Endothelial cell of umbilical vein (primary cell): ENCODE results near the gene MRPS6. TPM values are rescaled to one million over a fixed set of nuclear protein-coding genes. Genes with fewer than 3 reads are reported as not detected.

ENCODE experiments used
- BruUV-seq: library from RNA; stranded (reverse); fragments of 400-500 nt; replicated peaks from 2 replicates; lab custom pipeline; 2021; lab: Mats Ljungman, UMichigan
- CTCF ChIA-PET: fragments of 300-600, 350-600 bp; sonication (Branson Sonifier 250); formaldehyde crosslinking; loops from one replicate; lab custom pipeline; 2021; ENCODE audit warnings: antibody characterized with exemption, inconsistent platforms; lab: Charles Lee
- POLR2A ChIA-PET: fragments of 300-600, 350-600 bp; sonication (Branson Sonifier 250); formaldehyde crosslinking; loops from one replicate; lab custom pipeline; 2021; ENCODE audit warnings: antibody characterized with exemption, inconsistent platforms; lab: Charles Lee
- DNase-seq: peaks from one replicate; pipeline ENCODE4 v3.0.0-alpha.2; 2011; ENCODE audit warnings: low read depth, low spot score
- FAIRE-seq: peaks from 2 replicates; lab custom pipeline; 2011; peaks lifted over from hg19 to GRCh38; lab: Jason Lieb, UNC
- H2AFZ ChIP-seq: 2 replicates; pipeline ENCODE4 v1.6.0; 2012; ENCODE audit warnings: low read depth, low read length, control low read depth, inconsistent platforms
- H3K27ac ChIP-seq: 2 replicates; pipeline ENCODE4 v1.5.1; 2011; ENCODE audit warnings: low read depth, mild to moderate bottlenecking, control low read depth, low read length, moderate library complexity; ENCODE audit not compliant: insufficient read depth
- H3K27me3 ChIP-seq, 2 experiments: 2 replicates each; pipeline versions ENCODE4 v1.6.0 to v1.6.1; 2011; ENCODE audit warnings: low read length in 2 of 2, mixed read lengths in 1 of 2; ENCODE audit not compliant: control insufficient read depth in 2 of 2, insufficient read depth in 2 of 2
- H3K36me3 ChIP-seq, 2 experiments: 2 replicates in 1 of 2; 3 replicates in 1 of 2; pipeline ENCODE4 v1.5.1; 2011; ENCODE audit warnings: low read length in 2 of 2, mild to moderate bottlenecking in 1 of 2, moderate library complexity in 1 of 2; ENCODE audit not compliant: control insufficient read depth in 2 of 2, insufficient read depth in 2 of 2; ENCODE audit errors: extremely low read depth in 1 of 2
- H3K4me1 ChIP-seq: 3 replicates; pipeline ENCODE4 v1.5.1; 2011; ENCODE audit warnings: mild to moderate bottlenecking, low read length; ENCODE audit not compliant: control insufficient read depth, insufficient read depth; ENCODE audit errors: extremely low read depth
- H3K4me2 ChIP-seq: 2 replicates; pipeline ENCODE4 v1.6.1; 2011; ENCODE audit warnings: low read length, control low read depth, mixed read lengths; ENCODE audit not compliant: insufficient read depth
- H3K4me3 ChIP-seq, 3 experiments: fragments of 200-600 bp in 1 of 3; sonication (generic), shearing (Covaris generic) in 1 of 3; replicated peaks in 1 of 3; 2 replicates each; pipeline ENCODE4 v1.5.1; 2011 to 2016; ENCODE audit warnings: control low read depth in 3 of 3, low read length in 3 of 3, mild to moderate bottlenecking in 2 of 3, inconsistent platforms in 1 of 3, low read depth in 1 of 3, moderate library complexity in 1 of 3; ENCODE audit not compliant: insufficient read depth in 1 of 3
- H3K79me2 ChIP-seq: 2 replicates; pipeline ENCODE4 v1.6.0; 2012; ENCODE audit warnings: low read length, inconsistent platforms; ENCODE audit not compliant: control insufficient read depth, insufficient read depth
- H3K9ac ChIP-seq: replicated peaks from 2 replicates; pipeline ENCODE3; 2011; ENCODE audit warnings: low read length, control low read depth; ENCODE audit not compliant: insufficient read depth; ENCODE audit errors: extremely low read depth
- H3K9me1 ChIP-seq: replicated peaks from 3 replicates; pipeline ENCODE4 v1.6.0; 2011; ENCODE audit warnings: mild to moderate bottlenecking, low read length; ENCODE audit not compliant: control insufficient read depth, insufficient read depth; ENCODE audit errors: extremely low read depth
- H3K9me3 ChIP-seq: replicated peaks from 2 replicates; pipeline ENCODE4 v1.5.1; 2012; ENCODE audit warnings: low read length, inconsistent platforms; ENCODE audit not compliant: control insufficient read depth, insufficient read depth
- H4K20me1 ChIP-seq: replicated peaks from 2 replicates; pipeline ENCODE3; 2011; ENCODE audit warnings: mild to moderate bottlenecking, low read length; ENCODE audit not compliant: control insufficient read depth, insufficient read depth; ENCODE audit errors: extremely low read depth
- EZH2 ChIP-seq: IDR thresholded peaks from 2 replicates; pipeline ENCODE4 v1.6.1; 2012; ENCODE audit warnings: borderline replicate concordance, low read depth, mild to moderate bottlenecking, moderate library complexity, low read length, inconsistent platforms; ENCODE audit not compliant: severe bottlenecking
- FOS ChIP-seq: IDR thresholded peaks from 2 replicates; pipeline ENCODE4 v1.6.1; 2011; ENCODE audit warnings: mild to moderate bottlenecking, low read length, moderate library complexity, borderline replicate concordance; ENCODE audit not compliant: insufficient read depth
- GATA2 ChIP-seq: IDR thresholded peaks from 2 replicates; pipeline ENCODE4 v1.7.0; 2011; ENCODE audit warnings: low read depth, mild to moderate bottlenecking, moderate library complexity, mixed read lengths, low read length; ENCODE audit not compliant: insufficient read length, insufficient read depth
- JUN ChIP-seq: IDR thresholded peaks from 2 replicates; pipeline ENCODE4 v1.6.1; 2011; ENCODE audit warnings: borderline replicate concordance, low read depth; ENCODE audit not compliant: insufficient read length, insufficient read depth
- MAX ChIP-seq: IDR thresholded peaks from 2 replicates; pipeline ENCODE4 v1.6.1; 2011; ENCODE audit not compliant: insufficient read depth, insufficient read length
- MYC ChIP-seq: IDR thresholded peaks from one replicate; pipeline ENCODE4 v1.6.1; 2011; ENCODE audit warnings: mild to moderate bottlenecking, low read depth, low read length
- POLR2A ChIP-seq: IDR thresholded peaks from 2 replicates; pipeline ENCODE4 v1.6.1; 2012; ENCODE audit warnings: low read depth, mild to moderate bottlenecking, control low read depth, low read length
- POLR2AphosphoS5 ChIP-seq: IDR thresholded peaks from 2 replicates; pipeline ENCODE4 v1.6.1; 2012; ENCODE audit warnings: low read depth, mild to moderate bottlenecking, control low read depth, low read length, moderate library complexity; ENCODE audit not compliant: insufficient read depth
- dilution Hi-C: fragments of 300-500 bp; cut with MboI; formaldehyde crosslinking; loops from one replicate; pipeline ENCODE4 v1.15.0; 2019; ENCODE audit warnings: low sequenced_read_pairs; ENCODE audit not compliant: extremely low pct_ligation_motif_present
- intact Hi-C: fragments of 100-400 bp; cut with micrococcal nuclease; formaldehyde crosslinking; loops from one replicate; pipeline ENCODE4 v1.10.0; 2022
- polyA plus RNA-seq, 4 experiments: library from polyadenylated mRNA; depleted of rRNA in 3 of 4; stranded (reverse) in 3 of 4; unstranded in 1 of 4; fragments of >200 nt; gene quantifications; 2 replicates each; pipeline versions ENCODE4 v1.2.1 to v1.2.3, GENCODE V29; 2011 to 2012; ENCODE audit warnings: missing spikeins in 1 of 4
- total RNA-seq: library from RNA; stranded (reverse); gene quantifications from 2 replicates; pipeline ENCODE4 v1.2.3, GENCODE V29; 2021
- TF ChIP-seq, protein P1 (sequence below), 2 donors: IDR thresholded peaks; 1 replicate in 1 of 2; 2 replicates in 1 of 2; pipeline ENCODE4 v1.5.1; 2011; ENCODE audit warnings: low read length in 2 of 2, mild to moderate bottlenecking in 2 of 2, moderate library complexity in 2 of 2, control low read depth in 1 of 2, inconsistent platforms in 1 of 2, low read depth in 1 of 2; ENCODE audit not compliant: insufficient read depth in 1 of 2; ENCODE audit errors: extremely low read depth in 1 of 2

MRPS6 gene
- total and polyA plus RNA-seq, 2 donors (not counting 3 experiments of a cell fraction or from before 2014, with no cell fraction given), result 19.8 to 37.2 TPM

GRCh38 chr21:34029743-34030528, 43.4 kb upstream of the MRPS6 start:
- no peak overlapping the region for H3K4me3 ChIP-seq
- POLR2A ChIA-PET, result no interaction called here
- FAIRE-seq, result peak; percentile 82

DNA sequence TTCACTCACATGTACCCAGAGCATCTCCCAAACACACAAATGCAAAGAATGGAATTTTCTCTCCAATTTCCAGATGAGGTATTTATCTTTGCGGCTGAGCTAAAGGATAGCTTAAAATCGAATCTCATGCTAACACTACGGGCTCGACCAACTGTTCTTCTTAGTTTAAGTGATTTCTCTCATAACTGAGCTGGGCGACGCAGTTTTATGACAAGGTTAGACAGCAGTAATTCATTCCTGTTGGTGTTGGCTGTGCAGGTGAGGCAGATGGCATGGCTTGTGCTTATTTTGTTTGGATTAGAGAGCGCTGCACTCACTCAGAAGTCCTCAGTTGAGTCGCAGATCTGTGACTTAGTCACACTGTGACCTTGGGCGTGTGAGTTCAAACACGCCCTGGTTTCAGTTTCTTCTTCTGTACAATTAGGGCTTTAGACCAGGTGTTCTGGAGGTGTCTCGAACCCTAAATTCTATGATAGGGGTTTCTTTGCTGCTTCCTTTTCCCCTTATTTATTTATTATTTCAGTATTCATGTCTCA, 41.5 kb upstream of the MRPS6 start:
- no TSS peak for BruUV-seq
- dilution Hi-C loops, result no loop called here
- H3K9me1 ChIP-seq, result no peaks in the 10 kb centered on the region

More at GRCh38 chr21:34029743-34030528, 43.4 kb upstream of the MRPS6 start:
- Histone ChIP-seq H3K9me1 (no peaks in the 10 kb centered on the region), H3K4me1 (no peaks in the 10 kb centered on the region), H3K36me3 (no peaks in the 10 kb centered on the region), H3K9ac (no peak overlapping the region), H4K20me1 (no peaks in the 10 kb centered on the region), H3K27me3 (peaks cover 0 to 4% of the 10 kb centered on the region in 2 experiments), H3K4me2 (no peak overlapping the region), H3K9me3 (no peaks in the 10 kb centered on the region), H2AFZ (peak overlapping the region; percentile 3), H3K27ac (no peak overlapping the region), H3K79me2 (no peaks in the 10 kb centered on the region)
- dilution Hi-C loops, result no loop called here
- CTCF ChIA-PET, result interaction anchor here (0.9 to 1.0 kb wide), 2 partner anchors 106 to 172 kb away, joined by 3 to 4 read pairs (median 4); no protein-coding TSS in a partner anchor
- BruUV-seq, result no TSS peak
- DNase-seq, result peak; percentile 85
- TF ChIP-seq FOS, result no peak
- TF ChIP-seq POLR2AphosphoS5, result no peak
- peak; percentile 81 for TF ChIP-seq MAX
- intact Hi-C loops, result loop anchor here (1.0 kb wide), 1 partner anchor 43 kb away; the partner anchor contains the start of genes MRPS6 and SLC5A3

More for the DNA sequence above, 41.5 kb upstream of the MRPS6 start:
- ChIA-PET CTCF (interaction anchor here (1.0 to 3.7 kb wide), 4 partner anchors 14 to 108 kb away, joined by 3 to 9 read pairs (median 4); no protein-coding TSS in a partner anchor), POLR2A (no interaction called here)
- H4K20me1 ChIP-seq, result no peaks in the 10 kb centered on the region
- no peaks in the 10 kb centered on the region for H3K79me2 ChIP-seq
- intact Hi-C loops, result no loop called here
- H3K4me1 ChIP-seq, result no peaks in the 10 kb centered on the region
- FAIRE-seq (no peak), DNase-seq (no peak)
- no peak overlapping the region for H3K27ac ChIP-seq
- no peak overlapping the region for H3K4me3 ChIP-seq
- no peak overlapping the region for H3K4me2 ChIP-seq
- H3K9ac ChIP-seq, result no peak overlapping the region
- H3K27me3 ChIP-seq, result peaks cover 2% of the 10 kb centered on the region in 2 experiments
- TF ChIP-seq FOS, result no peak
- TF ChIP-seq MAX, result no peak
- TF ChIP-seq MYC, result no peak
- no peak for TF ChIP-seq POLR2A
- TF ChIP-seq JUN, result no peak
- no peak for TF ChIP-seq GATA2
- no peak for TF ChIP-seq EZH2
- TF ChIP-seq, protein P1, sequence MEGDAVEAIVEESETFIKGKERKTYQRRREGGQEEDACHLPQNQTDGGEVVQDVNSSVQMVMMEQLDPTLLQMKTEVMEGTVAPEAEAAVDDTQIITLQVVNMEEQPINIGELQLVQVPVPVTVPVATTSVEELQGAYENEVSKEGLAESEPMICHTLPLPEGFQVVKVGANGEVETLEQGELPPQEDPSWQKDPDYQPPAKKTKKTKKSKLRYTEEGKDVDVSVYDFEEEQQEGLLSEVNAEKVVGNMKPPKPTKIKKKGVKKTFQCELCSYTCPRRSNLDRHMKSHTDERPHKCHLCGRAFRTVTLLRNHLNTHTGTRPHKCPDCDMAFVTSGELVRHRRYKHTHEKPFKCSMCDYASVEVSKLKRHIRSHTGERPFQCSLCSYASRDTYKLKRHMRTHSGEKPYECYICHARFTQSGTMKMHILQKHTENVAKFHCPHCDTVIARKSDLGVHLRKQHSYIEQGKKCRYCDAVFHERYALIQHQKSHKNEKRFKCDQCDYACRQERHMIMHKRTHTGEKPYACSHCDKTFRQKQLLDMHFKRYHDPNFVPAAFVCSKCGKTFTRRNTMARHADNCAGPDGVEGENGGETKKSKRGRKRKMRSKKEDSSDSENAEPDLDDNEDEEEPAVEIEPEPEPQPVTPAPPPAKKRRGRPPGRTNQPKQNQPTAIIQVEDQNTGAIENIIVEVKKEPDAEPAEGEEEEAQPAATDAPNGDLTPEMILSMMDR (IDR thresholded peaks at IDR 0.05; ENCODE audit: extremely low read depth in 1 of 2, insufficient read depth in 1 of 2, low read depth in 1 of 2, low read length in 2 of 2), result no peak
- no peak for TF ChIP-seq POLR2AphosphoS5
- no peak overlapping the region for H2AFZ ChIP-seq
- H3K9me3 ChIP-seq, result no peaks in the 10 kb centered on the region
- H3K36me3 ChIP-seq, result no peaks in the 10 kb centered on the region
